WTC11 (cell line): ENCODE data around the gene TFEB. TPM values are rescaled to one million over a fixed set of nuclear protein-coding genes. Genes with fewer than 3 reads are reported as not detected.

Experiments
- ATAC-seq: fragments of 200-7000 bp; cut with Tn5 transposase; 2 replicates; pipeline ENCODE4 v1.10.0; 2021; ENCODE audit warnings: mild to moderate bottlenecking, moderate library complexity
- CTCF ChIA-PET: fragments of 300-600 bp; sonication (Branson Sonifier 250); formaldehyde crosslinking; loops from one replicate; lab custom pipeline; 2021; ENCODE audit warnings: antibody characterized with exemption; lab: Charles Lee
- POLR2A ChIA-PET: fragments of 350-600 bp; sonication (Branson Sonifier 250); formaldehyde crosslinking; loops from one replicate; lab custom pipeline; 2021; ENCODE audit warnings: antibody characterized with exemption; lab: Charles Lee
- DNase-seq: peaks from one replicate; pipeline ENCODE4 v3.0.0; 2021; ENCODE audit warnings: low spot score
- H3K27ac Mint-ChIP-seq: 2 replicates; pipeline ENCODE4 v1.8.0; 2021; ENCODE audit warnings: mixed read lengths
- H3K27me3 Mint-ChIP-seq: 2 replicates; pipeline ENCODE4 v1.8.0; 2021; ENCODE audit warnings: low read depth, mild to moderate bottlenecking, moderate library complexity, mixed read lengths
- H3K36me3 Mint-ChIP-seq: 2 replicates; pipeline ENCODE4 v1.8.0; 2021; ENCODE audit warnings: mixed read lengths
- H3K4me1 Mint-ChIP-seq: 2 replicates; pipeline ENCODE4 v1.8.0; 2022; ENCODE audit warnings: mixed read lengths
- H3K4me3 Mint-ChIP-seq: 2 replicates; pipeline ENCODE4 v1.8.0; 2021; ENCODE audit warnings: mild to moderate bottlenecking, moderate library complexity, mixed read lengths
- H3K9me3 Mint-ChIP-seq: 2 replicates; pipeline ENCODE4 v1.8.0; 2021; ENCODE audit warnings: mixed read lengths
- CDX4 ChIP-seq: fragments of 250-450 bp; sonication (Bioruptor Pico); IDR thresholded peaks from 2 replicates; pipeline ENCODE4 v1.9.0; 2021; ENCODE audit warnings: moderate library complexity, mild to moderate bottlenecking, inconsistent platforms, borderline replicate concordance
- CREM ChIP-seq: sonication (generic); formaldehyde crosslinking; IDR thresholded peaks from 2 replicates; pipeline ENCODE4 v1.8.1; 2022; ENCODE audit warnings: mild to moderate bottlenecking, missing genetic modification reagents, moderate library complexity
- EMX1 ChIP-seq: fragments of 250-450 bp; sonication (Bioruptor Pico); IDR thresholded peaks from 2 replicates; pipeline ENCODE4 v1.8.0; 2021; ENCODE audit warnings: mild to moderate bottlenecking
- FOXJ3 ChIP-seq: sonication (generic); formaldehyde crosslinking; IDR thresholded peaks from 2 replicates; pipeline ENCODE4 v1.9.0; 2021; ENCODE audit warnings: missing genetic modification reagents, mild to moderate bottlenecking, borderline replicate concordance
- GABPB1 ChIP-seq: sonication (generic); formaldehyde crosslinking; IDR thresholded peaks from 2 replicates; pipeline ENCODE4 v1.8.1; 2023; ENCODE audit warnings: mild to moderate bottlenecking, missing genetic modification reagents
- GRHL2 ChIP-seq: fragments of 250-450 bp; sonication (Bioruptor Pico); IDR thresholded peaks from 2 replicates; pipeline ENCODE4 v1.8.0; 2022; ENCODE audit warnings: mild to moderate bottlenecking, moderate library complexity; ENCODE audit not compliant: insufficient replicate concordance, severe bottlenecking
- MYBL2 ChIP-seq: sonication (generic); formaldehyde crosslinking; IDR thresholded peaks from 2 replicates; pipeline ENCODE4 v1.8.1; 2023; ENCODE audit warnings: mild to moderate bottlenecking, moderate library complexity, missing genetic modification reagents
- NFATC4 ChIP-seq: fragments of 250-450 bp; sonication (Bioruptor Pico); IDR thresholded peaks from 2 replicates; pipeline ENCODE4 v1.9.0; 2021; ENCODE audit warnings: mild to moderate bottlenecking
- NFE2L1 ChIP-seq: sonication (generic); formaldehyde crosslinking; IDR thresholded peaks from 2 replicates; pipeline ENCODE4 v1.8.1; 2023; ENCODE audit warnings: missing genetic modification reagents
- NFYB ChIP-seq: sonication (generic); formaldehyde crosslinking; conservative IDR thresholded peaks from 2 replicates; pipeline ENCODE4 v1.8.0; 2022; ENCODE audit warnings: low read depth, missing genetic modification reagents
- NR3C1 ChIP-seq: sonication (generic); formaldehyde crosslinking; conservative IDR thresholded peaks from 2 replicates; pipeline ENCODE4 v1.8.1; 2023; ENCODE audit warnings: low read depth, mild to moderate bottlenecking, missing genetic modification reagents
- PRRX2 ChIP-seq: fragments of 250-450 bp; sonication (Bioruptor Pico); IDR thresholded peaks from 2 replicates; pipeline ENCODE4 v1.8.0; 2021; ENCODE audit warnings: mild to moderate bottlenecking
- RELA ChIP-seq: sonication (generic); formaldehyde crosslinking; IDR thresholded peaks from 2 replicates; pipeline ENCODE4 v1.8.1; 2022; ENCODE audit warnings: missing genetic modification reagents, mild to moderate bottlenecking, borderline replicate concordance
- SOX15 ChIP-seq: fragments of 250-450 bp; sonication (Bioruptor Pico); IDR thresholded peaks from 2 replicates; pipeline ENCODE4 v1.9.0; 2021; ENCODE audit warnings: mild to moderate bottlenecking
- TEAD1 ChIP-seq: sonication (generic); formaldehyde crosslinking; IDR thresholded peaks from 2 replicates; pipeline ENCODE4 v1.8.0; 2022; ENCODE audit warnings: mild to moderate bottlenecking, missing genetic modification reagents
- ZNF317 ChIP-seq: sonication (generic); formaldehyde crosslinking; IDR thresholded peaks from 2 replicates; pipeline ENCODE4 v1.8.1; 2023; ENCODE audit warnings: low read depth, mild to moderate bottlenecking, moderate library complexity, missing genetic modification reagents, borderline replicate concordance
- total RNA-seq: library from RNA; stranded (reverse); gene quantifications from 3 replicates; pipeline ENCODE4 v1.2.3, GENCODE V29; 2021
- TF ChIP-seq, protein P1 (sequence below): sonication (generic); formaldehyde crosslinking; IDR thresholded peaks from 2 replicates; pipeline ENCODE4 v1.8.1; 2022; ENCODE audit warnings: missing genetic modification reagents, borderline replicate concordance
- TF ChIP-seq, protein P2 (sequence below): sonication (generic); formaldehyde crosslinking; IDR thresholded peaks from 2 replicates; pipeline ENCODE4 v1.8.0; 2023; ENCODE audit warnings: missing genetic modification reagents
- TF ChIP-seq, protein P3 (sequence below): sonication (generic); formaldehyde crosslinking; IDR thresholded peaks from 2 replicates; pipeline ENCODE4 v1.8.1; 2023; ENCODE audit warnings: mild to moderate bottlenecking, missing genetic modification reagents, moderate library complexity
- TF ChIP-seq, protein P4 (sequence below): fragments of 200-600 bp; IDR thresholded peaks from 2 replicates; pipeline ENCODE4 v1.8.0; 2022; ENCODE audit warnings: antibody characterized with exemption
- TF ChIP-seq, protein P5 (sequence below): sonication (generic); formaldehyde crosslinking; IDR thresholded peaks from 2 replicates; pipeline ENCODE4 v1.8.0; 2022; ENCODE audit warnings: mild to moderate bottlenecking, missing genetic modification reagents

Gene TFEB
- total RNA-seq, 1 experiment from 2014 or later: 3.9 TPM

DNA sequence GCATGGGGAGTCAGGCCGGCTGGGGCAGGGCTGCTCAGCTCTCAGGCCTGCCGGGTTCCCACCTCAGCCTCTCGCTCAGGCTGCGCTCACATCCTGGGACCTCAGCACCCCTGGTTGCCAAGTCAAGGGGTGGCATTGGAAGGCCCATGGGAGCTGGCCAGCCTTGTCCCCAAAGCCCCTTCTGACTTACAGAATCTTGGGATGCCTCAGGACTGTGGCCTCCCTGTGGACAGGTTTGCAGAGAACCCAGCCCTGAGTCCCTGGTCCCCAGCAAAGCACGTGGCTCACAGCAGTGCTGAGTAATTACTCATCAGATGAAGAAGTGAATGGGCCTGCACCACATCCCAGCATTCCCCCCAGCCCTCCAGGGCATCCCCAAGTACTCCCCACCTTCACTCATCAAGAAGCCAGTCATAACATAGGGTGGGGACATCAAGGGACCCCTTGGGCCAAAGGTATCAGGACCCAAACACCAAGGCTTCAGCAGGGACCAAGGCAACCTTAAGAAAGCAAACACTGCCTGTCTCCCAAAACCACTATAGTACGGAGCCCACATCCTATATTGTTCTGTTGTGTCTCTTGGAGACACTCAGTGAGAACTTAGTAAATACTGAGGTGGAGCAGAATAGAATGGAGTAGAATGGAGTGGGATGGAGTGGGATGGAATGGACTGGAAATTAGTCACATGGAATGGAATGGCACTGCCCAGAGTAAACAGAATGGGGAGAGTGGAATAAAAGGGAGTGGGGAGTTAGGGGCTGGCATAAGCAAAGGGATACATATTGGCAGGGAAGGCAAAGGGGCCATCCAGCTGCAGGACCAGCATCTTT is 8.2 kb upstream of the TFEB start:
- CTCF ChIA-PET: interaction anchor here (1.1 kb wide), 1 partner anchor 9 kb away, joined by 3 read pairs; no protein-coding TSS in a partner anchor
- no peaks in the 10 kb centered on the region; the same call in 1 of the 2 replicates for H3K27me3 Mint-ChIP-seq

GRCh38 chr6:41741625-41742490 is 6.5 kb upstream of the TFEB start:
- Mint-ChIP-seq H3K27ac (no peak overlapping the region), H3K27me3 (peaks cover 3% of the 10 kb centered on the region; the same call in 1 of the 2 replicates), H3K9me3 (no peaks in the 10 kb centered on the region), H3K4me3 (no peak overlapping the region), H3K4me1 (no peaks in the 10 kb centered on the region), H3K36me3 (no peaks in the 10 kb centered on the region)
- ATAC-seq (no peak), DNase-seq (no peak)
- TF ChIP-seq, protein P1, sequence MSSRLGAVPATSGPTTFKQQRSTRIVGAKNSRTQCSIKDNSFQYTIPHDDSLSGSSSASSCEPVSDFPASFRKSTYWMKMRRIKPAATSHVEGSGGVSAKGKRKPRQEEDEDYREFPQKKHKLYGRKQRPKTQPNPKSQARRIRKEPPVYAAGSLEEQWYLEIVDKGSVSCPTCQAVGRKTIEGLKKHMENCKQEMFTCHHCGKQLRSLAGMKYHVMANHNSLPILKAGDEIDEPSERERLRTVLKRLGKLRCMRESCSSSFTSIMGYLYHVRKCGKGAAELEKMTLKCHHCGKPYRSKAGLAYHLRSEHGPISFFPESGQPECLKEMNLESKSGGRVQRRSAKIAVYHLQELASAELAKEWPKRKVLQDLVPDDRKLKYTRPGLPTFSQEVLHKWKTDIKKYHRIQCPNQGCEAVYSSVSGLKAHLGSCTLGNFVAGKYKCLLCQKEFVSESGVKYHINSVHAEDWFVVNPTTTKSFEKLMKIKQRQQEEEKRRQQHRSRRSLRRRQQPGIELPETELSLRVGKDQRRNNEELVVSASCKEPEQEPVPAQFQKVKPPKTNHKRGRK: no peak
- no peak for TF ChIP-seq NR3C1
- TF ChIP-seq GABPB1: peak; percentile 62; the same call in 1 of the 2 replicates
- ChIA-PET CTCF (no interaction called here), POLR2A (no interaction called here)

More for the DNA sequence above, 8.2 kb upstream of the TFEB start:
- H3K27ac Mint-ChIP-seq: peak overlapping the region; percentile 82; the same call in 1 of the 2 replicates
- H3K4me1 Mint-ChIP-seq: no peaks in the 10 kb centered on the region
- H3K9me3 Mint-ChIP-seq: no peaks in the 10 kb centered on the region
- DNase-seq: no peak
- no peak overlapping the region for H3K4me3 Mint-ChIP-seq
- no peak for TF ChIP-seq TEAD1
- TF ChIP-seq GRHL2 (CRISPR knock-in tag): no peak
- TF ChIP-seq NFE2L1 (CRISPR knock-in tag): no peak
- TF ChIP-seq, protein P2, sequence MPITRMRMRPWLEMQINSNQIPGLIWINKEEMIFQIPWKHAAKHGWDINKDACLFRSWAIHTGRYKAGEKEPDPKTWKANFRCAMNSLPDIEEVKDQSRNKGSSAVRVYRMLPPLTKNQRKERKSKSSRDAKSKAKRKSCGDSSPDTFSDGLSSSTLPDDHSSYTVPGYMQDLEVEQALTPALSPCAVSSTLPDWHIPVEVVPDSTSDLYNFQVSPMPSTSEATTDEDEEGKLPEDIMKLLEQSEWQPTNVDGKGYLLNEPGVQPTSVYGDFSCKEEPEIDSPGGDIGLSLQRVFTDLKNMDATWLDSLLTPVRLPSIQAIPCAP (CRISPR knock-in tag): no peak
- TF ChIP-seq EMX1 (CRISPR knock-in tag): no peak
- no peak for TF ChIP-seq ZNF317 (CRISPR knock-in tag)
- no peak for TF ChIP-seq RELA (CRISPR knock-in tag)
- TF ChIP-seq PRRX2 (CRISPR knock-in tag): no peak
- TF ChIP-seq NFYB (CRISPR knock-in tag): no peak
- no peak for TF ChIP-seq CDX4
- TF ChIP-seq, protein P3, sequence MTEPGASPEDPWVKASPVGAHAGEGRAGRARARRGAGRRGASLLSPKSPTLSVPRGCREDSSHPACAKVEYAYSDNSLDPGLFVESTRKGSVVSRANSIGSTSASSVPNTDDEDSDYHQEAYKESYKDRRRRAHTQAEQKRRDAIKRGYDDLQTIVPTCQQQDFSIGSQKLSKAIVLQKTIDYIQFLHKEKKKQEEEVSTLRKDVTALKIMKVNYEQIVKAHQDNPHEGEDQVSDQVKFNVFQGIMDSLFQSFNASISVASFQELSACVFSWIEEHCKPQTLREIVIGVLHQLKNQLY (CRISPR knock-in tag): no peak
- TF ChIP-seq, protein P4, sequence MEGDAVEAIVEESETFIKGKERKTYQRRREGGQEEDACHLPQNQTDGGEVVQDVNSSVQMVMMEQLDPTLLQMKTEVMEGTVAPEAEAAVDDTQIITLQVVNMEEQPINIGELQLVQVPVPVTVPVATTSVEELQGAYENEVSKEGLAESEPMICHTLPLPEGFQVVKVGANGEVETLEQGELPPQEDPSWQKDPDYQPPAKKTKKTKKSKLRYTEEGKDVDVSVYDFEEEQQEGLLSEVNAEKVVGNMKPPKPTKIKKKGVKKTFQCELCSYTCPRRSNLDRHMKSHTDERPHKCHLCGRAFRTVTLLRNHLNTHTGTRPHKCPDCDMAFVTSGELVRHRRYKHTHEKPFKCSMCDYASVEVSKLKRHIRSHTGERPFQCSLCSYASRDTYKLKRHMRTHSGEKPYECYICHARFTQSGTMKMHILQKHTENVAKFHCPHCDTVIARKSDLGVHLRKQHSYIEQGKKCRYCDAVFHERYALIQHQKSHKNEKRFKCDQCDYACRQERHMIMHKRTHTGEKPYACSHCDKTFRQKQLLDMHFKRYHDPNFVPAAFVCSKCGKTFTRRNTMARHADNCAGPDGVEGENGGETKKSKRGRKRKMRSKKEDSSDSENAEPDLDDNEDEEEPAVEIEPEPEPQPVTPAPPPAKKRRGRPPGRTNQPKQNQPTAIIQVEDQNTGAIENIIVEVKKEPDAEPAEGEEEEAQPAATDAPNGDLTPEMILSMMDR: no peak
- TF ChIP-seq FOXJ3 (CRISPR knock-in tag): no peak
- TF ChIP-seq NR3C1: no peak
- TF ChIP-seq, protein P5, sequence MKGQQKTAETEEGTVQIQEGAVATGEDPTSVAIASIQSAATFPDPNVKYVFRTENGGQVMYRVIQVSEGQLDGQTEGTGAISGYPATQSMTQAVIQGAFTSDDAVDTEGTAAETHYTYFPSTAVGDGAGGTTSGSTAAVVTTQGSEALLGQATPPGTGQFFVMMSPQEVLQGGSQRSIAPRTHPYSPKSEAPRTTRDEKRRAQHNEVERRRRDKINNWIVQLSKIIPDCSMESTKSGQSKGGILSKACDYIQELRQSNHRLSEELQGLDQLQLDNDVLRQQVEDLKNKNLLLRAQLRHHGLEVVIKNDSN: no peak
- TF ChIP-seq CREM: no peak
- TF ChIP-seq NFATC4 (CRISPR knock-in tag): no peak
- TF ChIP-seq SOX15 (CRISPR knock-in tag): no peak
- TF ChIP-seq MYBL2 (CRISPR knock-in tag): no peak
- no peaks in the 10 kb centered on the region for H3K36me3 Mint-ChIP-seq
- ATAC-seq: no peak
- POLR2A ChIA-PET: no interaction called here
